GM15510 (cell line): ENCODE results near the gene SOX13.

Experiments
- POLR2A ChIP-seq: IDR thresholded peaks from 3 replicates; pipeline ENCODE4 v1.6.1; 2011; ENCODE audit warnings: borderline replicate concordance; ENCODE audit not compliant: insufficient read length; ENCODE audit errors: extremely low read depth

SOX13 gene

GRCh38 chr1:204177133-204177532 lies 104.2 kb downstream of the SOX13 start:
- TF ChIP-seq POLR2A: no peak
